Activated CD4-positive, alpha-beta memory T cell treated with anti-CD3 and anti-CD28 coated beads for 36 hours (primary cell): ENCODE data around the gene CDKN1A. TPM values are rescaled to one million over a fixed set of nuclear protein-coding genes. Genes with fewer than 3 reads are reported as not detected.

Experiments used
- CTCF ChIA-PET: fragments of 350-600 bp; sonication (Branson Sonifier 250); formaldehyde crosslinking; loops from one replicate; lab custom pipeline; 2021; ENCODE audit warnings: antibody characterized with exemption, inconsistent platforms; lab: Charles Lee
- POLR2A ChIA-PET: fragments of 350-600 bp; sonication (Branson Sonifier 250); formaldehyde crosslinking; loops from one replicate; lab custom pipeline; 2021; ENCODE audit warnings: antibody characterized with exemption; lab: Charles Lee
- DNase-seq: peaks from one replicate; pipeline ENCODE4 v3.0.0-alpha.2; 2020
- H3K27ac Mint-ChIP-seq: one replicate; pipeline ENCODE4 v1.8.0; 2021; ENCODE audit warnings: mixed read lengths
- H3K27me3 Mint-ChIP-seq: one replicate; pipeline ENCODE4 v1.8.0; 2021; ENCODE audit warnings: mixed read lengths
- H3K36me3 Mint-ChIP-seq: one replicate; pipeline ENCODE4 v1.8.0; 2021; ENCODE audit warnings: mixed read lengths
- H3K4me1 Mint-ChIP-seq: one replicate; pipeline ENCODE4 v1.8.0; 2021; ENCODE audit warnings: low read depth, mixed read lengths
- H3K4me3 Mint-ChIP-seq: one replicate; pipeline ENCODE4 v1.8.0; 2021; ENCODE audit warnings: mild to moderate bottlenecking, mixed read lengths
- H3K9me3 Mint-ChIP-seq: one replicate; pipeline ENCODE4 v1.8.0; 2021; ENCODE audit warnings: mixed read lengths
- intact Hi-C: fragments of 100-400 bp; cut with micrococcal nuclease; formaldehyde crosslinking; loops from one replicate; pipeline ENCODE4 v1.15.1; 2023
- total RNA-seq, 2 experiments: library from RNA; stranded (reverse); gene quantifications; one replicate each; pipeline ENCODE4 v1.2.3, GENCODE V29; 2021

The CDKN1A gene
- total RNA-seq, 2 experiments from 2014 or later, result 64.2 to 66.7 TPM

DNA sequence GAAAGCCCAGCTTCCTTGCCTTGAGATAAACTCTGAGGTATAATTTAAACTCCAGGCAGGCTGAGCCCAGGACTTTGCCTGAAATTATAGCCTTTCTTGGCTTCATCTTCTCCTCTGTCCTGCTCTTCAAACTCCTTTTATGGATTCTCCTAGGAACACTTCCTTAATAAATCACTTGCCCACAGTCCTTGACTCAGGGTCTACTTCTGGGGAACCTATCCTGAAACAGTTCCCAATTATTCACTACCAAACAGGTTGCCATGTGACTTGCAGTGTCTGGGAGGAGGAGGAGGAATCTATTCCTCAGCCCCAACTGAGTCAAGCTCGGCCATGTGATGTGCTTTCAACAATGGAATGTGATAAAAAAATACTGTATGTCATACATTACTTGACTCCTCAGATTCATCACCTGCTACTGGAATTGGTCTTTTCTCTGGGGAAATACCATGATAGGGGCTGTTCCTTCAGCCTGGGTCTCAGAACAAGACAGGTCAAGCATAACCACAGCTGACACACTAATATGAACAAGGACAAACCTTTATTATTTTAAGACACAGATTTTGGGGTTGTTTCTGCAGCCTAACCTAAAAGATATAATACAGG, 20.5 kb upstream of the CDKN1A start:
- no peaks in the 10 kb centered on the region for H3K36me3 Mint-ChIP-seq
- H3K4me3 Mint-ChIP-seq, result no peak overlapping the region
- ChIA-PET CTCF (interaction anchor here (1.2 to 1.3 kb wide), 2 partner anchors 43 to 124 kb away, joined by 3 to 4 read pairs; no protein-coding TSS in a partner anchor), POLR2A (no interaction called here)
- intact Hi-C loops, result no loop called here
- DNase-seq, result no peak
- no peaks in the 10 kb centered on the region for H3K9me3 Mint-ChIP-seq
- H3K27ac Mint-ChIP-seq, result no peak overlapping the region
- peaks cover 25% of the 10 kb centered on the region for H3K27me3 Mint-ChIP-seq
- H3K4me1 Mint-ChIP-seq, result peaks cover 3% of the 10 kb centered on the region

DNA sequence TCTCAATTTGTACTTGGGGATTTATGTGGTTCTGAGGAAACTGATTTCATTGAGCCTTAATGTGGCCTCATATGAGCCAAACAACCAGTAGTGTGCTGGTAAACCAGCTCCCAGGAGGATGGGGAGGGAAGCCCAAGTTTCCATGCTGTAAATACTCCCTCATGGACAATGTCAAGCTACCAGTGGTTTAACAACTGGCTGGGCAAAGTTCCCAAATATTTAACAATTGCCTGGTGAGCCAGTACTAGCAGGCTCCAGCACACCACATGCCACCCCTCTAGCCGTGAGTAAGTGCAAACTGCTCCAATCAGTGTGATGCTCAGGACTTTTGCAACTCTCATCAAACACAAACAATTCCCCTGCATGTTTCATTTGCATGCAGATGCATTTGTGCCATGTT, 19.2 kb upstream of the CDKN1A start:
- DNase-seq, result no peak
- Mint-ChIP-seq H3K36me3 (no peaks in the 10 kb centered on the region), H3K27ac (no peak overlapping the region), H3K4me3 (no peak overlapping the region), H3K9me3 (no peaks in the 10 kb centered on the region), H3K4me1 (peaks cover 11% of the 10 kb centered on the region), H3K27me3 (peaks cover 23% of the 10 kb centered on the region)
- intact Hi-C loops, result no loop called here
- CTCF ChIA-PET, result interaction anchor here (1.2 kb wide), 1 partner anchor 41 kb away, joined by 3 read pairs; no protein-coding TSS in a partner anchor
- POLR2A ChIA-PET, result no interaction called here

DNA sequence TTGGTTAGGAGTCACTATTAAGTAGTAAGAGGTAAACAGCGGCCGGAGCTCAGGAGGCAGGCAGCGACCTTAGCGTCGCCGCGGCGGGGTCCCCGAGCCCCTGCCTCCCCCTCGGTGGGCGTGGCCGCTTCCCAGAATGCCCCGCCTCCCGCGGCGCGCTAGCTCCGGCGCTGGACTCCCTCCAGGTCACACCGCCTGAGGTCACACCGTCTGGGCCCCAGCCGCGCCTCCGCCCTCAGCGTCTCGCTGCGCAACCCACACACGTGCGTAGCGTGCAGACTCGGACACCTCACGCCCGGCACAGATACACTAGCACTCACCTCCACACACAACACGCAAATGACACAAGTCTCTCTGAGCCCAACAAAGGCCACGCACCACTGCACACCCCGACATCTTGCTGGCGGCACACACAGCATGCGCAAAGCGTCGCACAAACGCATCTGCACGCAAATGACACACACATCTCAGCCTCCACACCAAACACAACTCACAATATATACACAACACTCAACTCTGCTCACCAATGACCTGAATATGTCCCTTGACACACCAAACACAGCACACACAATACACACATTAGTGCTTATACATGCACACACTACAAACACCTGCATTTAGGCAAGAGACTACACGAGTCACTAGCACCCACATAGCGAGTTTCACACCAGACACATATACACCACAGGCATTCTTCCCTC, 17.6 kb upstream of the CDKN1A start:
- Mint-ChIP-seq H3K9me3 (no peaks in the 10 kb centered on the region), H3K36me3 (no peaks in the 10 kb centered on the region), H3K4me3 (no peak overlapping the region), H3K27ac (no peak overlapping the region), H3K4me1 (peaks cover 11% of the 10 kb centered on the region), H3K27me3 (peaks cover 16% of the 10 kb centered on the region)
- intact Hi-C loops, result no loop called here
- ChIA-PET POLR2A (no interaction called here), CTCF (no interaction called here)
- DNase-seq, result no peak

DNA sequence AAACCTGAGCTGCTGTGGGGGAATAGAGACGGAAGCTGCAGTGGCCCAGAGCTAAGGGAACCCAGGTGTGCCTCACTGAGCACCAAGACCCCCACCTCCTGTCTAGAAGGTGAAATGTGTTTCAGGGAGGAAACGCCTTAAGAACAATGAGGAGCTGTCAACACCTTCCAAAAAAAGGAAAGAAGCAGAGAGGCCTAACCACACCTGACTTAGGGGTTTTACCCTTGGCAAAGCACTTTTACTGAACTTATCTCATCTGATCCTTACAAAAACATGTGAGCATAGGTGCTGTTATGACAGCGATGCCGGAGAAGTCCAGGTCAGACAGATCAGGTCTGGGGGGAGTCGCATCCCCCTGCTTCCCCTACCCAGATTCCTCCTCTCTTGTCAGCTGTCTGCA, 16.1 kb upstream of the CDKN1A start:
- no peak for DNase-seq
- Mint-ChIP-seq H3K4me3 (no peak overlapping the region), H3K27ac (no peak overlapping the region), H3K4me1 (peaks cover 11% of the 10 kb centered on the region), H3K36me3 (no peaks in the 10 kb centered on the region), H3K9me3 (no peaks in the 10 kb centered on the region), H3K27me3 (peaks cover 9% of the 10 kb centered on the region)
- intact Hi-C loops, result no loop called here
- POLR2A ChIA-PET, result no interaction called here
- CTCF ChIA-PET, result interaction anchor here (0.6 kb wide), 2 partner anchors 141 to 142 kb away, joined by 3 to 4 read pairs; no protein-coding TSS in a partner anchor

DNA sequence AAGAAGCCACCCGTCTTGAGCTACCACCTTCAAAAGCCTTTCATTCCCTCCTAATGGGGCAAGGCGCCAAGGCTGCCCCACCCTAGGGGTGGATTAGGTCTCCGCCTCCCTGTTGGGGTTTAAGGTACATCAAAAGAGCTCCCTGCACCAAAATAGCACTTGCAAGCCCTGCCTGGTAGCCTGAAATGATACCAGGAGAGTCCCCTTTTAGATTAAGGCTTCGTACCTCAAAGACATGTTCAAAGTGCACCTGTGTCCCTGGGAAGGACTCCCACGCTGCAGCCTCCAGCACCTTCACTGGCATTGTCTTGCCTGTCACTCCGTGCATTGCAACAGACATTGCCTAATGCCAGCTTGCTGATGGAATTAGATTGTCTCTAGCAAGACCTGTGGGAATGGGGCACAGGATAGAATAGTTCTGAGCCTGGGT, 15.7 kb upstream of the CDKN1A start:
- CTCF ChIA-PET, result interaction anchor here (0.6 to 1.0 kb wide), 3 partner anchors 120 to 143 kb away, joined by 3 to 4 read pairs (median 3); no protein-coding TSS in a partner anchor
- peaks cover 11% of the 10 kb centered on the region for H3K4me1 Mint-ChIP-seq
- H3K27ac Mint-ChIP-seq, result no peak overlapping the region
- intact Hi-C loops, result no loop called here
- no peaks in the 10 kb centered on the region for H3K36me3 Mint-ChIP-seq
- no peaks in the 10 kb centered on the region for H3K9me3 Mint-ChIP-seq
- POLR2A ChIA-PET, result interaction anchor here (0.5 kb wide), 1 partner anchor 321 kb away, joined by 3 read pairs; no protein-coding TSS in a partner anchor
- no peak overlapping the region for H3K4me3 Mint-ChIP-seq
- DNase-seq, result no peak
- peaks cover 9% of the 10 kb centered on the region for H3K27me3 Mint-ChIP-seq

DNA sequence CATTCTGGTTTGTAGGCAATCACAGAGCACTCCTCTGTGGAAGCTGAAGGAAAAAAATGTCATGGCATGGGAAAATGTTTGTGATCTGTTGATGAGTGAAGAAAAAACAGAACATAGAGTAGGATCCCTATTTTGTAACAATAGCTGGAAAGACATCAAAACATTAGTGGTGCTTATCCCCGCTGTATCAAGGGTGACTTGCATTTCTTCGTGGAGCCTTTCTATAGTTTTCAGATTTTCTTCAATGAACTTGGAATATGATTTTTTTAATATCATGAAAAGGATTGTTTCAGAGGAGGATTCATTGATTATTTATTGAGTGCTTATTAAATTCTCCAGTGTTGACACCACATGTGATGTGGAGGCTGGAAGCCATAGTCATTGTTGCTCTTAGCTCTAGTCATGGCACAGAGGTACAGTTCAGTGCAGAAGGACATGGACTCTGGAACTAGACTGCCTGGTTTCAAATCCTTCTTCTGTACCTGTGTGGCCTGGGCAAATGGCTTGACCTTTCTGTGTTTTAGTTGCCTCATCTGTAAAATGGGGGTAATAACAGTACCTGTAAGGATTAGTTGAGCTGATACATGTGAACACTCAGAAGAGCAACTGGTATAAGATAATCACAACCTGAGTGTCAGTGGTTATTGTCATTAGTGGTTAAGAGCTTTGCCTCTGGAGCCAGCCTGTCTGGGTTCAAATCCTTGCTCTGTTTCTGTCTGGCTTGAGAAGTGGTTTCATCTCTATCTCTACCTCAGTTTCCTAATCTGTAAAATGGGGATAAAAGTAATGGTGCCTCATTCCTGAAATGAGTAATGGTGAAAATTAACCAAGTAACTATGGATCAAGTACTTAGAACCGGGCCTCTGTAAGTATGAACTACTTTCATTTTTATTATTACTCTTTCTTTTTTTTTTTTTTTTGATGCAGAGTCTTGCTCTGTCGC, 14.7 kb upstream of the CDKN1A start:
- CTCF ChIA-PET, result interaction anchor here (1.0 to 1.1 kb wide), 3 partner anchors 15 to 119 kb away, joined by 3 read pairs; partner anchors contain the start of gene CDKN1A

DNA sequence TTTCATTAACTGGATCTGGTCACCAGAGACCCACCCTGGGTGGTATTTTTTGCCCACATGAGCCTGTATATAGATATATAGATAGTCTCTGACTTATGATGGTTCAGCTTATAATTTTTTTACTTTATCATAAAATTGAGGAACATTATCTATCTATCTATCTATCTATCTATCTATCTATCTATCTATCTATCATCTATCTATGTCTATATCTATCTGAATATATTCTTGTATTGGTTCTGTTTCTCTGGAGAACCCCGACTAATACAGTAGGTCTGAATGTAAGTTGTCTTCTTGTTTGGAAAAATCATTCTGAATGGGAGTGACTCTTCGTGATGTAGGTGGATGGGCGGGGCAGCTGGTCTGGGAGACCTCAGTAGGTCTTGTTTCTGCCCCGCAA, 13.3 kb upstream of the CDKN1A start:
- peaks cover 11% of the 10 kb centered on the region for H3K4me1 Mint-ChIP-seq
- H3K27ac Mint-ChIP-seq, result no peak overlapping the region
- no peak overlapping the region for H3K4me3 Mint-ChIP-seq
- DNase-seq, result no peak
- CTCF ChIA-PET, result interaction anchor here (1.2 kb wide), 1 partner anchor 94 kb away, joined by 4 read pairs; no protein-coding TSS in a partner anchor
- POLR2A ChIA-PET, result no interaction called here
- peaks cover 2% of the 10 kb centered on the region for H3K27me3 Mint-ChIP-seq
- H3K36me3 Mint-ChIP-seq, result no peaks in the 10 kb centered on the region
- no peaks in the 10 kb centered on the region for H3K9me3 Mint-ChIP-seq
- intact Hi-C loops, result no loop called here

More for the DNA sequence above, 14.7 kb upstream of the CDKN1A start:
- H3K27ac Mint-ChIP-seq, result no peak overlapping the region
- H3K4me3 Mint-ChIP-seq, result no peak overlapping the region
- intact Hi-C loops, result no loop called here
- H3K4me1 Mint-ChIP-seq, result peaks cover 11% of the 10 kb centered on the region
- DNase-seq, result no peak
- peaks cover 9% of the 10 kb centered on the region for H3K27me3 Mint-ChIP-seq
- H3K36me3 Mint-ChIP-seq, result no peaks in the 10 kb centered on the region
- POLR2A ChIA-PET, result interaction anchor here (0.5 kb wide), 1 partner anchor 322 kb away, joined by 3 read pairs; no protein-coding TSS in a partner anchor
- no peaks in the 10 kb centered on the region for H3K9me3 Mint-ChIP-seq

DNA sequence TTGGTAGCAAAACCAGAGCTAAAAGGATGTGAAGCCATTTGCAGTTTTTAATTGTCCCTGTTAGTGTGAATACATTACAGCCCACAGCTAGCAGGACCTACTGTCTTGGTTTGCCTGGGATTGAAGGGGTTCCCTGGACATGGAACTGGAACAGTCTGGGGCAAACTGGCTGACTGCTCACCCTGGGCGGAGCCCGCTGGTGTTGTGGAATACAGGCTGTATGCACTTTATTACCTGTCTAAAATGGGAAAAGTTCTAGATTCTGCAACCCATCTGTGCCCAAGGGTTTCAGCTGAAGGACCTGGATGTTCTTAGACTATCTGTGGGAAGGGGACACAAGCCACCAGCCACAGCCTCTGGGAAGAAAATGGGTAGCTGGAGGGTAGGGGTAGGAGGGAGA, 12.2 kb upstream of the CDKN1A start:
- Mint-ChIP-seq H3K4me3 (no peak overlapping the region), H3K27me3 (peaks cover 2% of the 10 kb centered on the region), H3K27ac (no peak overlapping the region), H3K4me1 (peaks cover 11% of the 10 kb centered on the region), H3K36me3 (no peaks in the 10 kb centered on the region), H3K9me3 (no peaks in the 10 kb centered on the region)
- intact Hi-C loops, result no loop called here
- CTCF ChIA-PET, result interaction anchor here (0.6 to 1.2 kb wide), 2 partner anchors 13 to 93 kb away, joined by 4 read pairs; no protein-coding TSS in a partner anchor
- POLR2A ChIA-PET, result no interaction called here
- no peak for DNase-seq

DNA sequence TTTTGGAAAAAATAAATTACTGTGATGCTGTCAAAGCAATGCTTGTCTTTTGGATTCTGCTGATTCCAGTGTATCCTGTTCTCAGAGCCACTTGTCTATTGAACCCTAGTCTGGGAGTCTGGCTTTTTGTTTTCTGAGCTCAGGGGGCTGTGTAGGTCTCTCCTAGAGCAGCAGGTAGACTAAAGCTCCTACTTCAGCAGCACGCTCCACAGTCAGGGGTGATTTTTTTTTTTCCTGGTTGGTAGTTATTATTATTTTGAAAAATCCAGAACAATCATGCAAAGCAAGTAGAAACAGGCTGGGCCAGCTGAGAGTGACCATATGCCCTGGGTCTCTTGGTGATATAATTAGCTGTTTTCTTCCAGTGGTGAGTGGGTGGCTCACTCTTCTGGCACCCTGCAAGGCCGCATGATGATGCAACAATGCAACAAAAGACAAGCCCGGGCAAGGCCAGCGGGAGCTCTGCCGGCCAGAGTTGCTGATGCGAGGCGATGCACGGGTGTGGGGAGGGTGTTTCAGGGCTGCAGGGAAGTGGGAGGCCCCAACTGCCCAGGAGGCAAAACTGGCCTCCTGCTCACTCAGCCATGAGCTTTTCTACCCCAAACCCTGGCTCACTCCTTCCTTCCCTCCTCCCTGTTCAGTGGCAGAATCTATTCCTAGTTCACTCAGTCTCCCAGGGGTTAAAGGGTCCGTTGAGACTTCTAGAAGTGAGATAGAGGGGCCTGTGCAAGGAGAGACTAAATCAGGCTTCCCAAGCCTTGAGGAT, 11.5 kb upstream of the CDKN1A start:
- ChIA-PET POLR2A (no interaction called here), CTCF (interaction anchor here (0.8 kb wide), 1 partner anchor 57 kb away, joined by 3 read pairs; no protein-coding TSS in a partner anchor)
- intact Hi-C loops, result no loop called here

DNA sequence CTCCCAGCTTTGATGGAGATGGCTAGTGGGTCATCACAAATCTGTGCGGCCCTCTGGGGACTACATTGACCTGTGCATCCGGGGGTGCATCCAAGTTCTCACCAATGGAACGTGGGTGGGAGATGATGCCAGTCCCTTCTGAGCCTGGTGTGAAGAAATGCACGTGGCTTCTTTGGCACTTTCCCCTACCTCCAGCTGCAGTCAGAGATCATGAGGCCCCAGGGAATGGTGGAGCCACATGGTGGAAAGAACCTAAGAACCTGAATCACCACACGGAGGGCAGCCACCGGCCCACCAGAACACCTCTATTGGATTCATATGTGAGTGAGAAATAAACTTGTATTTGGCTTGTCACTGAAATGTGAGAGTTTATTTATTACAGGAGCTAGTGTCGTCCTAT, 9.9 kb upstream of the CDKN1A start:
- H3K9me3 Mint-ChIP-seq, result no peaks in the 10 kb centered on the region
- no peaks in the 10 kb centered on the region for H3K36me3 Mint-ChIP-seq
- no peak overlapping the region for H3K27ac Mint-ChIP-seq
- CTCF ChIA-PET, result interaction anchor here (0.7 kb wide), 1 partner anchor 90 kb away, joined by 3 read pairs; no protein-coding TSS in a partner anchor
- POLR2A ChIA-PET, result no interaction called here
- H3K4me3 Mint-ChIP-seq, result no peak overlapping the region
- H3K4me1 Mint-ChIP-seq, result peaks cover 4% of the 10 kb centered on the region
- peaks cover 2% of the 10 kb centered on the region for H3K27me3 Mint-ChIP-seq
- intact Hi-C loops, result no loop called here
- no peak for DNase-seq

More for the DNA sequence above, 11.5 kb upstream of the CDKN1A start:
- H3K9me3 Mint-ChIP-seq, result no peaks in the 10 kb centered on the region
- no peak for DNase-seq
- peaks cover 2% of the 10 kb centered on the region for H3K27me3 Mint-ChIP-seq
- no peaks in the 10 kb centered on the region for H3K36me3 Mint-ChIP-seq
- H3K4me3 Mint-ChIP-seq, result no peak overlapping the region
- H3K4me1 Mint-ChIP-seq, result peaks cover 11% of the 10 kb centered on the region
- H3K27ac Mint-ChIP-seq, result no peak overlapping the region

DNA sequence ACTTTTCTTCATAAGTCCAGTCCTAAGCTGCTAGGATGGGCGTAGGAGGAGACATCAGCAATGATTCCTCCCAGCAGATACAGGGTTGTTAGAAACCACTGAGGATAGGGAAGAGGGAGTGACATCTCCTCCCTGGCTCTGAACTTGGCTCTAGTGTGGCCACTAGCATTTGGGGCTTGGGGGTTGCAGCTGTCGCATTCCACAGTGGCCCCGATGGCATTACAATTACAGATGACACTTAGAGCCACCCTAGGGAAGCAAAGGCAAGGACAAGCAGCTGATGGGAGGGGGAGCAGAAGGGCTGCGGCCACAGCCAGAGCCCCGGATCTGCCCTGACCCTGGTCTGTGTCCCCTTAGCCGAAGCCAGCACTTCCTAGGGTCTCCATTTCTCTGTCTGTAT, 9.5 kb upstream of the CDKN1A start:
- ChIA-PET POLR2A (no interaction called here), CTCF (no interaction called here)
- Mint-ChIP-seq H3K4me3 (no peak overlapping the region), H3K36me3 (no peaks in the 10 kb centered on the region), H3K4me1 (peaks cover 2% of the 10 kb centered on the region), H3K27me3 (peaks cover 2% of the 10 kb centered on the region), H3K9me3 (no peaks in the 10 kb centered on the region), H3K27ac (no peak overlapping the region)
- DNase-seq, result no peak
- intact Hi-C loops, result no loop called here
